ENCODE results near the gene URAD.
"Not testable (repeated sequence)": the region's sequence is repeated elsewhere in the genome, so short reads cannot be mapped to it uniquely, and the experiment has no call there.

Gene URAD, protein sequence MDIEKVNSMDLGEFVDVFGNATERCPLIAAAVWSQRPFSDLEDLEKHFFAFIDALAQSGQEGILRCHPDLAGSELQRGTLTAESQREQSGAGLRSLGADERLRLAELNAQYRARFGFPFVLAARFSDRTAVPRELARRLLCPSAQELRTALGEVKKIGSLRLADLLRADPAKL

DNA sequence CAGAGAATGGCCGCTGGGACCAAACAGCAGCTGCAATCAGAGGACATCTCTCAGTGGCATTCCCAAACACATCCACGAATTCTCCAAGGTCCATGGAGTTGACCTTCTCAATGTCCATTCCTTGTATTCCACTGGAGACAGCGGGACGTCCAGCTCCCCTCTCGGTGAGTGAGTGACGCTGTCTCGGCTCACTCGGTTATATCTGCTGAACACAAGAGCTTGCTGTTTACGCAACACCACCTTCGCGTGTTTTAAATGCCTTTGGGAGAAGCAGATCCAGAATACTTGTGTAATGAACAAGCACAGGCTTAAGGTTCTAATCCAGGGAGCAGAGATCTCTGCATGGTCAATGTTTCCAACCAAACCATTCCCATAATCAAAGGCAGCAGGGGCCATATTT lies at the start of gene URAD:
TSS of gene URAD (minus strand) at position 174 of the 400 bp plus-strand sequence. CDS start at position 118, 56 bp downstream.
- DNase-seq, result no peak

DNA sequence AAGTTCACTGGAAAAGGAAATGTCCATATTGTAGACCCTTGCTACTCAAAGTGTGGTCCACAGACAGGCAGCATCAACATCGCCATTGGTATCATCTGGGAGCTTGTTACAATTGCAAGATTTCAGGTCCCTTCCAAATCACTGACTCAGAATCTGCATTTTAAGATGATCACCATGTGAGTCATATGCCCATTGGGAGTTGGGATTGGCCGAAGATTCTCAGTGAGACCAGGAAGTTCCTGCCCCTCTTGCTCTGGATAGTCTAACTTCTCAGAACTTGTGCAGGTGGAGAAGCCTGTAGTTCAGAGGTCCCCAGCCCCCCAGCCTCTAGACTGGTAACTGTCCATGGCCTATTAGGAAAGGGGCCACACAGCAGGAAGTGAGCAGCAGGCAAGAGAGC lies 48.9 kb upstream of the URAD start:
- DNase-seq, result no peak

DNA sequence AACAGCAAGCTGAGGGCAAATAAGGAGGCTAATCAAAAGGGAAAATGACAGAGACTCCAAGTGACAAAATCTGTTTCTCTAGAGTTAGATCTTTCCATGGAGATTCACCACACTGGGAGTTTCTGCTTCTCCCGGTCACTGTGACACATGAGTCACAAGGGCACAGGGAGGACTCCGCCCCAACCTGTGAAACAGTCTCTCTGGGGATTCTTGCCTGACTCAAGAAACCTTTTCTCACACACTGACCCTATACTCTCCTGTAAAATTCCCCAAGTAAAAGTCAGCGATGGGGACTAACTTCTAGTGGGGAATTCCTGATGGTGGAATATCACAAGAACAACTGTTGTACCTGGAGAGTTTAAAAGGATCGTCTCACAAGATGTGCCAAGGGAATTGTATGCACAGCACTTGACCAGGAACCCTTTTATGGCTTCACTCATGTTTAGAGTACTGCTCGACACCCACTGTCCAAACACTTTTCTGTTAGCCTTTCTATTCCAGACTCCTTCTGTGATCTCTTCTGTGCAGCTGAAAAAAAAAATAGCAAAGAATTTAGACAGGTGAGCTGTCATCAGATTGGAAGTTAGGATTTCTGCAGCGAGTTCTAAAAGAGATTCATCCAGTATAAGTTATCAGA lies 46.8 kb upstream of the URAD start:
- no peak for DNase-seq

DNA sequence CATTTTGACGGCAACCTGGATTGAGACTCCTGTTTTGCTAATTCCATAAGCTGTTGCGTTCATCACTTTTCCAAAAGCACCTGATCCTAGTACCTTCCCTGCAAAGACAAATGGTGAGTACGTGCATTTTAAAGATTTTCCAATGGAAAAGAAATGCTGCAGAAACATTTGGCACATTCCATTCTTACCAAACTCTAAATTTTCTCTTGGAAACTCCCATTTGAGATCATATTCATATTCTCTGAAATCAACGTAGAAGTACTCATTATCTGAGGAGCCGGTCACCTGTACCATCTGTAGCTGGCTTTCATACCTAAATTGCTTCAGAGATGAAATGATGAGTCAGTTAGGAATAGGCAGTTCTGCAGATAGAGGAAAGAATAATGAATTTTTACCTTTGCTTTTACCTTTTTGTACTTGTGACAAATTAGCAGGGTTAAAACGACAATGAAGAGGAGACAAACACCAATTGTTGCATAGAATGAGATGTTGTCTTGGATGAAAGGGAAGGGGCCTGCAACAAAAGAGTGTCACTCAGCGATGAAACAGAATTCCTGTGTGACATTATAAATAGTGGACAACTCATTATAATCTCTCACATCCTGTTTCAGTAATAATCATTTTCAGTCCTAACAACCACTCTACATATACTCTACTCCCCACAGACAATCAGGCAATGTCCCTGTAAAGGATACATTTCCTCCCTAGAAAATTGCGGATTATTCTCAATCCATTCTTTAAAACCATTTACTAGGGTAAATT lies 45.6 kb upstream of the URAD start:
- DNase-seq, result no peak

DNA sequence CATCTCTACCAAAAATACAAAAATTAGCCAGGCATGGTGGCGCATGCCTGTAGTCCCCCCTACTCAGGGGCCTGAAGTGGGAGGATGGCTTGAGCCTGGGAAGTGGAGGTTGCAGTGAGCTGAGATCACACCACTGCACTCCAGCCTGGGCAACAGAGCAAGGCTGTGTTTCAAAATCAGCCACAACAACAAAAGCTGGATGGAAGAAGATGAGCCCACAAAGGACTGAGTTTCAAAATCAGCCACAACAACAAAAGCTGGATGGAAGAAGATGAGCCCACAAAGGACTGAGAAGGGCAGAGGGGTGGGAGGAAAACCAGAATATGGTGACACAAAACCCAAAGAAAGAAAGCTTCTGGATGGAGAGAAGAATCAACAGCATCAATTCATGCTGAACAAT lies 43.9 kb upstream of the URAD start:
- not testable (repeated sequence) for DNase-seq

DNA sequence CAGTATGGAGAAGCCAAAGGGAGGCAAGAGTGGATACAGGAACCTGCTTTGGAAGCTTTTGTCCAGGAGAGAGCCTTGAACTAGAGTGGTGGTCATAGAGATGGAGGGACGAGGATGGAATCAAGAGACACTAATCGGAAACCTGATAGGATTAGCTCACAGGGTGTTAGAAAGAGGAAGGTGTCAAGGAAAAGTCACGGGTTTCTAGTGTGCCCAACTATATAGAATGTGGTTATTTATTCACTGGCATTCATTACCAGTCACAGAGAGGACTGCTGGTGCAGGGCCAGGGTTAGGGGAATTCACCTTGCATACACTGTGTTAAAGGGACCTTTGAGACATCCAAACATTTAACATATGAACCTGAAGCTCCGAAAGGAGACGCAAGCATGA lies 43.4 kb upstream of the URAD start:
- no peak for DNase-seq

DNA sequence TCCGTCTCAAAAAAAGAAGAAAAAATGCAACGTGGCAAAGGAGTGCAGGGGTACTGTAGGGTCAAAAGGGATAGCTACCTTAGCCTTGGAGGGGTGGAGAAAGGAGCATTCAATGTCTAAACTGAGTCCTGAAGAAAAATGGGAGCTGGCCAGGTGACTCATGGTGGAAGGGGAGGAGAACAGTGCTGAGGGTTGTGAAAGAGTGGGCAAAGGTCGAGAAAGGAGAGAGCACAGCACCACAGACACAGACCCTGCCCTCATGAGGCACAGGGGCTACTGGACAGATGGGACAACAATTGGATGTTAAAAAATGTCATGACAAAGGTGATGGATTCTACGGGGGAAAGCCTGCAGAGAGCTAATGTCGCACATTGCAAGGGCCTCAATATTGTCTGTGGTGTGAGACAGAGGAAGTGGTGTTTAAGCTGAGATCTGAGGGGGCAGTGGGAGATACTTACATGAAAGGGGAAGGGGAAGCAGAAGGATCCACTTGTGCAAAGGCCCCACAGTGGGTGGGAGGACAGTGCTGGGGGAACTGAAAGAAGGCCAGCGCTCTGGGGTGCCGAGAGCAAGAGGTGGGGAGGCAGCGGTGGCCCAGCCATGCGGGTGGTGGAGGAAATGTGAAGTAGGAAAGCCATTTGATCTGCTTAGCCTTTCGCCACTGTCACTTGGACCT lies 42.9 kb upstream of the URAD start:
- DNase-seq, result no peak

DNA sequence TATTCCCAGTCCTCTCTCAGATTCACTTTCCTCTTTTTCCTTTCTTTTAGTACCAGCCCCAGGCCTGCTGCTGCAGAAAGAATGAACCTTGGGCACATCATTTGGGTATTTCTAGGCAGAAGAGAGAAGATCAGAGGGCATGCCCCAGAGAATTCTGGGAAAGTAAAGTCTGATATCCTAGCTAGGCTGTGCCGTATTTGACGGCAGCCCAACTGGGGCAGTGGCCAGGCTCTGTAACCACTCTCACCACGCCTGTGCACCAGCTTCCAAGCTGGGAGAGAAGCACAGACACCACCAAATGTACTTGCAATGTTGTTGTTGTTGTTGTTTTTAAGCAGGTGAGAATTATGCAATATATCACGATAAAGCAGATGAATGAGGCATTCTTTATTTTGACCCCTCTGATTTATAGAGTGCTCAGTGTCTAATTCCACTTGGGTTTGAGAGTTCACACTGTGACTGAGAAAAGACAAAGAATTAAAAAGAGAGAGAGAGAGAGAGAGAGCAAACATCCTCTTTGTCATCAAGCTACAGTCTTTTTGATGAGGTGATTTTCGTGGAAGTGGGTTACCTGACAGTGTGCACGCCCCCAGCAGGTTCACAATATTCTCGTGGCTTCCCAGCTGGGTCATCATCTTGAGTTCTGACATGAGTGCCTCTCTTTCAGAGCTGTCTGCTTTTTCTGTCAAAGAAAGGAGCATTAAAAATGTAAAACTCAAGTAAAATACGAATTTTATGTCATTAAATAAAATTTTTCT lies 39.3 kb upstream of the URAD start:
- DNase-seq, result no peak

DNA sequence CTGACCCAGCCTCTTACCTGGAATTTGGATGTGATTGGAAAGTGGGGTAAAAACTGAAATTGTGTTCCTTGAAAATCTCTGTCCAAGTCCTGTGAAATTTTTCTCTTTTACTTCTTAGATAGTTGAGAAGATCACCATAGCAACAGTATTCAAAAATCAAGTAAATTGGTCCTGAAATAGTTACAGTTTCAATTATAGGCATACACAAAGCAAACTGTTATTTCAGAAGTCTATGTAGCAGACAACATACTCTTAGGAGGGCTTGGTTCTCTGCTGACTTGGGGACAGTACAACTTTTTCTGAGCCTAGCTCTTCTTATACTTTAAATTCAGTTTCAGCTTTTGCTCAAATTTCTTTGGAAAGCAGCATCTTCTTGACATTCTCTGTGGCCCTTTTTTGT lies 38.6 kb upstream of the URAD start:
- DNase-seq, result no peak

DNA sequence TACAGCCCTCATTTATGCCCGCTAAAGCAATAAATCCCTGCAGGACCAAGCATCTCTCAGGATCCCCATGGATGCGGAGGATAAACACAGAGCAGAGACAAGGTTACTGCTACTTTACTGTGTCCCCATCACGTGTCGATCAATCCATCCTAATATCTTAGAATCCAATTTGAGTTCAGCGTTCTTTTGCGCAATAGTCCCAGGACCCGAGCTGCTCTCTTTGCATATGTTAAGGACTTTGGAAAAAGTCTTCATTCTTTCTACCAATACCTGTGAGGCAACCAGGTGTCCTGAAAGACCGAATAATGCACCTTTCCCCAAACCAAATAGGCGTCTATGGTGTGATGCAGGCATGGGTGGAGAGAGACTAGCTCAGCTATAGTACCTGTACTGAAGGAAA lies 38.0 kb upstream of the URAD start:
- no peak for DNase-seq

DNA sequence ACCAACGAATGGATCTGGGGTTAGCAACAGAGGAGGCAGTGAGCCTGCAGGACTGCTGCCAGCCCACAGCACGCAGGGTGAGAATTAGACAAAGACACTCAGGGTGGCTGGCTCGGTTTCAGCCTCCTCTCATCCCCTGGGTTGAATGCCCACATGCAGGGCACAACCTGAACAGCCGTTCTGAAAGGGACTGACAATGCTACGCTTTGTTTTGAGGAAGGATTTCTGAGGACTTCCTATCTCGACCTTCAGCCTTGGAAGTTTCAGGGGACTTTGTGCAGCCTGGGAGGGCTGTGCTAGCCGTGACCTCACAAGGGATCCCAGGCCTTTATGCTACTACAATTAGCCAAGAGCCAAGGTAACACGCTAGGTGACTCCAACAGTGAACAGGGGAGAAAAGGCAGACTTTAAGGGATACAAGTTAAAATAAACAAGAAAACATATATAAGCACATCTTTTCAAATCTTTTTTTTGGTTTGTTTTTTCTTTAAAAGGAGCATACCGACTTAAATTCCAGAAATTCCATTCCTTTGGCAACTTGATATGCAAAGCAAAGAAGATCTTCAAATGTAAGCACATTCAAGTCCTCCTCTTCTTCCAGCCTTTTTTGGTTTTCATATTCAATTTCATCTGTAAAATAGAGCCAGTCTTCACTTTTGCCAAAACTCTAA lies 34.5 kb upstream of the URAD start:
- no peak for DNase-seq

DNA sequence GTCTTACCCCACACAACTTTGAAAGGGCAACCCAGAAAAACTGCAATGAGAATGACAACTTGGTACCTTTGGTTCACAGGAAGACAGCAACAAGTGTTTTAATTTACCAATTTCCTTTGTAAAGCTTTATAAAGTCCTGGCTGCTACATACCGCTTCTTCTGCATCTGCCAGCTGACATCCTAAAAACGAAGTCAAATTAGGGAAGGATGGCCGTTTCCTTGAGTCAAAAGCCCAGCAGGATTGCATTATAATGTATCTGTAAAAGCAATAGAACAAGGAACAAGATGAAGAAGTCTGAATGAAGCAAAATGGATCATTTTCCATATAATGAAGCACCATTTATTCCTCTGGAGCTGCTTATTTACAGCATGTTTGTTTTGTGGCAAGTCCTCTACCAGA lies 25.8 kb upstream of the URAD start:
- no peak for DNase-seq

DNA sequence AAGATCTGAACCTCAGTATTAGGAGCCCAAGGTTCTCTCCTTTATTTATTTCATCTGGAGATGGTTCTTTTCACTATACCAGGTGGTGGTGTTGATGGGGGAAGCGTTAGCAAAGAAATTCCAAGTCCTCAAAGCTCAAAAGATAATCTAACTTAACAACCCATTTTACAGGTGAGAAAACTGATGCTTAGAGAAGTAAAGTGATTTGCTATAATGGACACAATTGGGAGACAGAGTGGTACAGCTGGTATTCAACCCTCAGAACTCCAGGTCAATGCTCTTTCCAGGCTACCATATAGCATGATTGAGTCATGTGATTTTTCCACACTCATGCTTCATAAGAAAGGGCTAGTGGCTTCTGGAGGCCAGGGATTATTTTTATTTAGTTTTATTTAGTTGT lies 25.0 kb upstream of the URAD start:
- DNase-seq, result no peak

DNA sequence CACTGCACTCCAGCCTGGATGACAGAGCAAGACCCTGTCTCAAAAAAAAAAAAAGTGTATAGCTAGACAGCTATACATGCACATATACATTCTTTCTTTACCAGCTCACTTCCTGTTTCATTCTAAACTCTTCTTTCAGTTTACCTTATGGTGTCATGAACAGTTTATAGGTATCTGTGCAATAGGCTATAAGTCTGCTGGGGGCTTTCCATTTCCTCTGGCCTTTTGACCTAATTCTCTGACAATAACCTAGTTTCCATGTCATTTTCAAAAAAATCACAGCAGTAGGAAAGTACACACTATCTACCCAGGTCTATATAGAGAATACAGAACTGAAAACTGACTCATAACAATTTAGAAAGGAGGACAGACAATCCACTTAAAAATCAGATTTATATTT lies 24.4 kb upstream of the URAD start:
- DNase-seq, result no peak

DNA sequence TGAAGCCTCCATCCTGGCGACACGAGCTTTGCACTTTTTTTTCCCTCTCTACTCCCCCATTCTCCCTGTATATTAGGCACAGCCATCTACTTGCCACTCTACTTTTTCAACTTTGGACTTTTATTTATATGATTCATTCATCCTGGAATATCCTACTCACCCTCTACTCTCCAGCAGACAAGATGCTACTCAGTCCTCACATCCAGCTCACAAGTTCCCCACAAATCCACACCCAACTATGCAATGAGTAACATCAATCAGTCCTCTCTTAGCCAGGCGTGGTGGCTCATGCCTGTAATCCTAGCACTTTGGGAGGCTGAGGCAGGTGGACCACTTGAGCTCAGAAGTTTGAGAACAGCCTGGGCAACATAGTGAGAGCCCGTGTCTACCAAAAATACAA lies 23.9 kb upstream of the URAD start:
- no peak for DNase-seq

DNA sequence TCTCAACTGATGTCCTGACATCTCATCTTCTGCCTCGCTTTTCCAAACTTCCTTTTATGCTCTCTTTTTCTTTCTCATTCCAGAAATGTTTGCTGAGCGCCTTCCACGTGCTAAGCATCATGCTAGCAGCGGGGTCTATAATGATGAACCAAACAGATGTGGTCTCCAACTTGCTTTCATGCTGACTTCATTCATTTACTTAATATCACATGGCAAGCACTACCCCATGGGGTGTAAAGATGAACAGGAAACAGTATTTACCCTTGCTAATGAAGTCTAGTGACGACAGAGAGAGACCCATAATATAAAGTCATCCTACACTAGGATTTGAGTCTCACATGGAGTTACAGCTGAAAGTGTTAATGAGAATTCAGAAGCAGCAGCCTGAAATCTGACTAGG lies 21.6 kb upstream of the URAD start:
- no peak for DNase-seq

DNA sequence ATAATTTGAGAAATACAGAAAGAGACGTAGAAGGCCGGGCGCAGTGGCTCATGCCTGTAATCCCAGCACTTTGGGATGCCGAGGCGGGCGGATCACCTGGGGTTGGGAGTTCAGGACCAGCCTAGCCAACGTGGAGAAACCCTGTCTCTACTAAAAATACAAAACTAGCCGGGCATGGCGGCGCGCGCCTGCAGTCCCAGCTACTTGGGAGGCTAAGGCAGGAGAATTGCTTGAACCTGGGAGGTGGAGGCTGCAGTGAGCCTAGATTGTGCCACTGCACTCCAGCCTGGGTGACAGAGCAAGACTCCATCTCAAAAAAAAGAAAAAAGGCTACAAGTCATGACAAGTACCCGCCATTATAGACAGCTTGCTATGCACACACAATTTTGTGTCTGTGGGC lies 16.5 kb upstream of the URAD start:
- DNase-seq, result not testable (repeated sequence)

DNA sequence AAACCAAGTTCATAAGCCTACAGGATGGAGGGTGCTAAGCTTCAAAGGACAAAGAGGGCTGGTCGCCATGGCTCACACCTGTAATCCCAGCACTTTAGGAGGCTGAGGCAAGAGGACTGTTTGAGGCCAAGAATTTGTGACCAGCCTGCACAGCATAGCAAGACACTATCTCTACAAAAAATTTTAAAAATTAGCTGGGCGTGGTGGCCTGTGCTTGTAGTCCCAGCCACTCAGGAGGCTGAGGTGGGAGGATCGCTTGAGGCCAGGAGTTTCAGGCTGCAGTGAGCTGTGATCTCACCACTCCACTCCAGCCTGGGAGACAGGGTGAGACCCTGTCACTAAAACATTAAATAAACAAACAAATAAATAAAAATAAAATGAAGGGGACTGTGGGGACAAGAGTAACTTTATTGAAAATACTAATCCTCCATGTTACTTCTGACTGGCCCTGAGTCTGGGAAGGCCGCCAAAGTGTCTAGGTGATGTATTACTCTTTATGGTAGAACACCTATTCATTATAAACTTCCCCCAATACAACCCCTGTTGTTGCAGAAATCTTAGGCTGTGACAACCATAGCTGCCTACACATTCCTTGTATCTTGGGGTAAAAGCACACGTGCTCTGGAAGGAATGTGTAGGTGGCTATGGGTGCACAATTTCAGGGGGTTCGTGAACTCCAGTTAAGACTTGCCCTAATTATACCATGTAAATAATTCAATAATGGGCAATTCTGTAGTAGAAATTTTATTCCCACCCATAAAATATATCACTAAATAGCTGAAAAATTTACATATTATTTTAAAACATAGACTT lies 14.6 kb upstream of the URAD start:
- no peak for DNase-seq

DNA sequence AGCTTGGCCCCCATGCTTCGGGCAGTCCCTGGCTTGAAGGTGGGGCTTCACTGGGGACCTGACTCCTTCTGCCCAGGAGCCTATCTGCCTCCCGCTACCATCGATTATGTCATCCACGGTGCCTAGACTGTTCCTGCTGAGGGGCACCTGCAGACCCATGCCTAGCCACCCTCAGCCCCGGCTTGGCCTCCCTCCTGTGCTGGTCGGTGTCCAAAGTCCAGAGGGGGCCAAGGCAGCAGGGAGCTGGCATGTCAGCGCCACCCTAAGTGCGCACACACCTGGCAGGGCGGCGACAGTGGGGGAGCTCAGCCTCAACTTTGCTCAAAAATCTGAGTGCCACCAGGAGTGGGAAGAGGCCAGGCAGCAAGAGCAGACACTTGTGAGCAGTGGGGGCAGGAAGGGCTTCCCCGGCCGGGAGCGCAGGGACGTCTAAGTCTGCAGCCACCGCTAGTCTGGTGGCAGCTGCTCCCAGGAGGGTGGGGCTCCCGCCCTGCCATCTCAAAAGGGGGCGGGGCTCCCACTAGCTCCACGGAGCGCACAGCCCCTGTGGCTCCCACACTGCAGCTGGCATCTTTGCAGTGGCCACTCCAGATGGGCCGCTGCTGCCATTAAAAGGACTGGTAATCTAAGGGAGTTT lies 13.5 kb upstream of the URAD start:
- DNase-seq, result no peak

DNA sequence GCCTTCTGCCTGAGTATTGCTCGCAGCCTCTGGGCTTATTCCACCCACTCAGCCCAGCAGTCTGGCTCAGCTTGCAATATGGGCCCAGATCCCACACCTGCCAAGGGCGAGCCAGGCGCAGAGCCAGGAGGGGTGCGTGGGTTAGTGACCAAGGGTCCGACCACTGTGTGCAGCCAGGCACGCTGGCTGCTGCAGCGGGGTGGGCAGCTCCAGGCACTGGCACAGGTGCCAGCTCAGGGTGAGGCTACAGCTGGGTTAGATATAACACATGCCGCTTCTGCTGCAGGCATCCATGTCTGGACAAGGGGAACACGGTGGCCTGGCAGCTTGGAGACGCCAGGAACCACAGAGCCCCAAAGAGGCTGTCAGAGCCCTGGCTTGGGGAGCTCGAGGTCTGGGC lies 12.6 kb upstream of the URAD start:
- DNase-seq, result no peak

DNA sequence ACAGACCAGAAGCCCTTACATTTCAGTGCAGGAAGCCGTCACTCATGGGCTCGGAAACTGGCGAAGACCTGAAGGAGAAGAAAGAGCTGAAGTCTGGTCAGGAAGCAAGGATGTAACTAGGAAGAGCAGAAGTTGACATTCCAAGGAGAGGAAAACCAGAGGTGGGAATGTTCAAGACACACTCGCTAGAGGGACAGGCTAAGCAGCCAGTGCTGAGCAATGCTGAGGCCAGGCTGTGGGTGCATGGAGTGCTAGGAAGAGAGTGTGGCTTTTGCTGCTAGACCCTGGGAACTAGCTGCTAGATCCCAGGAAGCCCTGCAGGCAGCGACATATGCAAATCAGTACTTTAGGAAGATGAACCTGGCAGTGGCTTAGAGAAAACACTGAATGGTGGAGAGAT lies 12.1 kb upstream of the URAD start:
- DNase-seq, result no peak
